AG09309 (cell line): ENCODE data around the gene MCMBP.
A peak's percentile ranks its signal among the peaks of the same experiment; 100 is the strongest.

Experiments used
- DNase-seq: peaks from one replicate; pipeline ENCODE4 v3.0.0-alpha.2; 2010; ENCODE audit warnings: low read depth
- H3K4me3 ChIP-seq: 2 replicates; pipeline ENCODE4 v1.5.1; 2011; ENCODE audit warnings: mild to moderate bottlenecking, low read depth, low read length, moderate library complexity; ENCODE audit not compliant: control insufficient read depth
- TF ChIP-seq, protein P1 (sequence below): IDR thresholded peaks from 2 replicates; pipeline ENCODE4 v1.5.1; 2011; ENCODE audit warnings: mild to moderate bottlenecking, low read depth, low read length, inconsistent platforms; ENCODE audit not compliant: insufficient read depth, control insufficient read depth; ENCODE audit errors: missing control alignments

Gene MCMBP

DNA sequence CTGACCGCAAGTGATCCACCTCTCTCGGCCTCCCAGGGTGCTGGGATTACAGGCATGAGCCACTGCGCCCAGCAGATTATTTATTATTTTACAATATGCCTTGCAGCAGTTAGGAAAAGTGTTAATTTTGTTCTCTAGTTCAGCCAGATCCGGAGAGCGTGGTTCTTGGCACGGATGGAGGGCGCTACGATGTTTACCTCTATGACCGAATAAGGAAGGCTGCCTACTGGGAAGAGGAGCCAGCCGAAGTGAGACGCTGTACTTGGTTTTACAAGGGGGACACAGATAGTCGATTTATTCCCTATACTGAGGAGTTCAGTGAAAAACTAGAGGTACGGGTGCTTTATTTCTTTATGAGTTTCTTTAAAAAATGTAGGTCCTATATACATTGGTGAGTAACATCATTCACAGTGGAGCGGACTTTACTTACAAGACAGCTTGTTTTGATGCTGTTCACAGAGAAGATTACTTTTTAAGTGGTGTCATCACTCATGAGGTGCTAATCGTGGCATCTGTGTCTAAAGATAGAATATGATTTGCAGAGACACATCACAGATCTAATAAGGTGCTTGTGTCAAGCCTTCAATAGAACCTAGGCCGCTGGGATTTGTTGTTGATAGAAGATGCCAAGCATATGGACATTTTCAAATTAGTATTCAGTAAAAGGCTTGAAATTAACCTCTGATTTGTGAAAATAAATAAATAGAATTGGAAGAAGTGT lies 31.5 kb upstream of the MCMBP start:
- no peak overlapping the region for H3K4me3 ChIP-seq
- no peak for DNase-seq
- TF ChIP-seq, protein P1, sequence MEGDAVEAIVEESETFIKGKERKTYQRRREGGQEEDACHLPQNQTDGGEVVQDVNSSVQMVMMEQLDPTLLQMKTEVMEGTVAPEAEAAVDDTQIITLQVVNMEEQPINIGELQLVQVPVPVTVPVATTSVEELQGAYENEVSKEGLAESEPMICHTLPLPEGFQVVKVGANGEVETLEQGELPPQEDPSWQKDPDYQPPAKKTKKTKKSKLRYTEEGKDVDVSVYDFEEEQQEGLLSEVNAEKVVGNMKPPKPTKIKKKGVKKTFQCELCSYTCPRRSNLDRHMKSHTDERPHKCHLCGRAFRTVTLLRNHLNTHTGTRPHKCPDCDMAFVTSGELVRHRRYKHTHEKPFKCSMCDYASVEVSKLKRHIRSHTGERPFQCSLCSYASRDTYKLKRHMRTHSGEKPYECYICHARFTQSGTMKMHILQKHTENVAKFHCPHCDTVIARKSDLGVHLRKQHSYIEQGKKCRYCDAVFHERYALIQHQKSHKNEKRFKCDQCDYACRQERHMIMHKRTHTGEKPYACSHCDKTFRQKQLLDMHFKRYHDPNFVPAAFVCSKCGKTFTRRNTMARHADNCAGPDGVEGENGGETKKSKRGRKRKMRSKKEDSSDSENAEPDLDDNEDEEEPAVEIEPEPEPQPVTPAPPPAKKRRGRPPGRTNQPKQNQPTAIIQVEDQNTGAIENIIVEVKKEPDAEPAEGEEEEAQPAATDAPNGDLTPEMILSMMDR, result no peak

DNA sequence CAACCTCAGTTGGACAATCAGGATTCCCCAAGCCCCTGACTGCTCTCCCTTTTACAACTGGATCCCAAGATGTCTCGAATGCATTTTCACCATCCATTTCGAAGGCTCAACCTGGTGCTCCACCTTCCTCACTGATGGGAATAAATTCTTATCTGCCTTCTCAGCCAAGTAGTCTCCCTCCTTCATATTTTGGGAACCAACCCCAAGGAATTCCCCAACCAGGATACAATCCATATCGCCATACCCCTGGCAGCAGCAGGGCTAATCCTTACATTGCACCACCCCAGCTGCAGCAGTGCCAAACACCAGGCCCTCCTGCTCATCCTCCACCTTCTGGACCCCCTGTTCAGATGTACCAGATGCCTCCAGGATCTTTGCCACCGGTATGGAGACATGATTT lies 25.9 kb upstream of the MCMBP start:
- H3K4me3 ChIP-seq, result no peak overlapping the region
- TF ChIP-seq, protein P1, result no peak
- no peak for DNase-seq

DNA sequence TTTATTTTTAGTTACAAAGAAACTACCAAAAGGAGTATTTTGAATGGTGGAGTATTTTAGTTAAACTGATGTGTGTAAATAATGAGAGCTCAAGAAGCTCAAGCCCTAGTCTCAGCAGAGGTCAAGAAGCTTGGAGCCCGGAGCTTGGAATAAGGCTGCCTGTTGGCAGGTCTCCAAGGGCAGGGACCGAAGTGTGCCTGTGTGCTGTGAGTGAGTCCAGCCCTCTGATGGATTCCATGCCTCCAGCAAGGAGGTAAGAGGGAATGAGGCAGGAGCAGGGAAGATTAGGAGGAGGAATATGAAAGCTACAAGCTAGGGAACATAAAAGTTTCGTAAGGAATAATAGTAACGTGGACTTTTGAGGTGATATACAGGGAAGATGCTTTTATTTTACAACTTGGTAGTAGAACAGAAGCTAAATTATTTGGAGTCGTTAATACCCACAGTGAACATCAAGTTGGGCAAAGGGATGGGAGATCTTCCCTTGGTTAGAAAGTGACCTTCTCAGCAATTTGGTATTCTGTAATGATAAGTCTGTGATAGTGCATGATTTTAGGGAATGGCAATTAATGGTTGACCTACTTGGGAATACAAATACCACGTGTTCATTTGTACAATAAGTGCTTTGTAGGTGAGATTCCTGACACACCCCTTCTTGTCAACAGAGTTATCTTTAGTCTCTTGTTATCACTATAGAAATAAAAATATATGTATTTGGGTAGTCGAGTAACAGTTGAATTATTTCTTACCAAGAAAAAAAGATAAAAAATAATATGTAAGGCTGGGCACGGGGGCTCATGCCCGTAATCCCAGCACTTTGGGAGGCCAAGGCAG lies 24.5 kb upstream of the MCMBP start:
- TF ChIP-seq, protein P1, result no peak
- no peak for DNase-seq
- no peak overlapping the region for H3K4me3 ChIP-seq

DNA sequence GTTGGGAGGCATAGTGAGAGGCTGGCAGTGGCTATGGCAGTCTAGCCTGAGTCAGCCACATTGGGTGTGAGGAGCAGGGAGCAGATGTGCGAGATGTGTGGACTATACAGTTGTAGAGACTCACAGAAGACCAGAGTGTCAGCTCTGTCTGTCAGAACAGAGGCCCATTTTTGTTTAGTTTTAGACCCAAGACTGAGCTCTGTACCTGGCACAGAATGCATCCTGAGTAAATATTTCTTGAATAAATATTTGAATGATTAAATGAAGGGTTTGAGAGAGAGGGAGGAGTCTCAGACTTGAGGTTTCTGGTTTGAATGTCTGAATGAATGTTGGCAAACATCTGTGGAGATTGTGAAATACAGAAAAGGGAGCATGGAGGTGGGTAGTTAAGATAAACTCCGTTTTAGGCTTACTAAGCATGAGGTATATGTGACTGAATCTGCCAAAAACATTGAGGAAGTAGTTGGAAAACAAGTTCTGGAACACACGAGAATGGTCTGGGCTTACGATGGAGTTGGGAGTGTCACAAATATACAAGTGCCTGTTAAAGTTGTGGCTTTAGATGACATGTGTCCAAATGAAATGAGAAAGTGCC lies 23.5 kb upstream of the MCMBP start:
- no peak overlapping the region for H3K4me3 ChIP-seq
- TF ChIP-seq, protein P1, result no peak
- peak; percentile 55 for DNase-seq

DNA sequence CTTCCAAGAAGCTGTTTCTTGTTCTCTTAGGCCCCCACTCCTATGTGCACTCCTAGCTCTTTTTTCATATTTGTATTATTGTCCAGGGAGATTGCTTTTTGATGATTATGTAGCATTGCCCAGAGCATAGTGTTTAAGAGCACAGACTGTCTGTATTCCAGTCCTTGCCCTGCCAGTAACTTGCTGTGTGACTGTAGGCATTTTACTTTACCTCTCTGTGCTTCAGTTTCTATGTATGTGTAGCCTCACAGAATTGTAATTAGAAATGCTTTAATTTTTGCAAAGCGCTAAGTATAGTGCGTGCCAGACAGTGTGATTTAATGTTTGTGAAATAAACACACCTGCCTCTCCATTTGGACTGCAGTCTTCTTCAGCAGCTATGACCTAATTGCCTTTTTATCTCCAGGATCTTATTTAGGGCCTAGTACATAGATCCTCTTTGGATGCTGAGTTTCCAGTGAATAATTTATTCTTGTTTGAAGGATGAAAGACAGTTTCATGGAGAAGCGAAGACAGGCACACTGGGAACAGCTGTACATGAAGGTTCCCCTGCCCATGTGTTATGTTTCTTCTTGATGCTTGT lies 21.3 kb upstream of the MCMBP start:
- H3K4me3 ChIP-seq, result peak overlapping the region; percentile 17
- DNase-seq, result no peak
- TF ChIP-seq, protein P1, result no peak

DNA sequence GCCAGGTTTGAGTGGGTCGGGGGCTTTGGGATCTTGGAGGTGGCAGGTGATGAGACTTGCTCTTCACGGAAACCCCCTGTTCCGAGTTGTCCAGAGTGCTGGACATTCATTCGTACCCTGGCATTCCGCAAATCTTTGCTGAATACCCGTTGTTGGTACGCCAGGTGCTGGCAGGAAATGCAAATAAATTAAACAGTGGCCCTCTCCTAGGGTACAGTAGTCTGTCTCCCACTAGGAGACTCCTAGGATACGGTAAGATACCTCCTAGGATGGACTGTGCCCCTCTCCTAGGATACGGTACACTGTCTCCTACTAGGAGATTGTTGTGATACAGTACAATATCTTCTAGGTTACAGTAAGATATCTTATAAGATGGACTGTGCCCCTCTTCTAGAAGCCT lies 20.4 kb upstream of the MCMBP start:
- TF ChIP-seq, protein P1, result no peak
- no peak for DNase-seq
- H3K4me3 ChIP-seq, result peak overlapping the region; percentile 100
